Stomach smooth muscle (tissue), 2 donors: Measurements from ENCODE around the gene MLH1.

ENCODE experiments used
- H3K27ac ChIP-seq: one replicate; pipeline ENCODE4 v1.7.0; 2013; ENCODE audit warnings: mild to moderate bottlenecking, low read length, inconsistent platforms
- H3K27me3 ChIP-seq, 2 donors: one replicate each; pipeline ENCODE4 v1.7.0; 2013; ENCODE audit warnings: low read length in 2 of 2; ENCODE audit not compliant: insufficient read depth in 2 of 2, control insufficient read depth in 1 of 2
- H3K36me3 ChIP-seq, 2 donors: one replicate each; pipeline ENCODE4 v1.7.0; 2013; ENCODE audit warnings: low read length in 2 of 2; ENCODE audit not compliant: control insufficient read depth in 2 of 2, insufficient read depth in 2 of 2
- H3K4me1 ChIP-seq: one replicate; pipeline ENCODE4 v1.7.0; 2013; ENCODE audit warnings: low read length; ENCODE audit not compliant: control insufficient read depth, insufficient read depth
- H3K4me3 ChIP-seq, 2 donors: one replicate each; pipeline ENCODE4 v1.7.0; 2013; ENCODE audit warnings: low read length in 2 of 2
- H3K9ac ChIP-seq, 2 donors: one replicate each; pipeline ENCODE4 v1.7.0; 2013; ENCODE audit warnings: low read length in 2 of 2, mild to moderate bottlenecking in 1 of 2
- H3K9me3 ChIP-seq, 2 donors: one replicate each; pipeline ENCODE4 v1.7.0; 2013; ENCODE audit warnings: low read length in 2 of 2; ENCODE audit not compliant: control insufficient read depth in 2 of 2
- donor health status: healthy.
- donor health status: Pancreatic carcinoma.

MLH1 gene

DNA sequence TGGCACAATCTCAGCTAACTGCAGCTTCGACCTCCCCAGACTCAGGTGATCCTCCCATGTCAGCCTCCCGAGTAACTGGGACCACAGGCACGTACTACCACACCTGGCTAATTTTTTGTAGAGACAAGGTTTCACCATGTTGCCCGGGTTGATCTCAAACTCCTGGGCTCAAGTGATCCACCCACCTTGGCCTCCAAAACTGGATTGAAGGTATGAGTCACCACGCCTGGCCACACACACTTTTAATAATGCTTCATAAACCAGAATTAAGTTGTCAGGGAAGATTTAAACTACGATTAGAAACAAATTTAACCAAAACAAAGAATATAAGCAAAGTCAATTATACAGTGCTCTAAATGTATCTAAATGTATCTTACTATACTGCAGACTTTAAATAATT is 93.6 kb downstream of the MLH1 start:
- H3K9me3 ChIP-seq = no peaks in the 10 kb centered on the region
- H3K9ac ChIP-seq = no peak overlapping the region
- H3K27me3 ChIP-seq = no peaks in the 10 kb centered on the region
- H3K4me1 ChIP-seq = no peaks in the 10 kb centered on the region
- peaks cover 3 to 4% of the 10 kb centered on the region in 2 donors for H3K36me3 ChIP-seq
- no peak overlapping the region for H3K27ac ChIP-seq
- H3K4me3 ChIP-seq = no peak overlapping the region

- no peaks in the 10 kb centered on the region for H3K9me3 ChIP-seq
- H3K4me1 ChIP-seq = no peaks in the 10 kb centered on the region
- peaks cover 3 to 4% of the 10 kb centered on the region in 2 donors for H3K36me3 ChIP-seq
- no peak overlapping the region for H3K9ac ChIP-seq
- H3K27me3 ChIP-seq = no peaks in the 10 kb centered on the region
- no peak overlapping the region for H3K27ac ChIP-seq
- H3K4me3 ChIP-seq = no peak overlapping the region
Observed at GRCh38 chr3:37087870-37088269, 94.6 kb downstream of the MLH1 start.

DNA sequence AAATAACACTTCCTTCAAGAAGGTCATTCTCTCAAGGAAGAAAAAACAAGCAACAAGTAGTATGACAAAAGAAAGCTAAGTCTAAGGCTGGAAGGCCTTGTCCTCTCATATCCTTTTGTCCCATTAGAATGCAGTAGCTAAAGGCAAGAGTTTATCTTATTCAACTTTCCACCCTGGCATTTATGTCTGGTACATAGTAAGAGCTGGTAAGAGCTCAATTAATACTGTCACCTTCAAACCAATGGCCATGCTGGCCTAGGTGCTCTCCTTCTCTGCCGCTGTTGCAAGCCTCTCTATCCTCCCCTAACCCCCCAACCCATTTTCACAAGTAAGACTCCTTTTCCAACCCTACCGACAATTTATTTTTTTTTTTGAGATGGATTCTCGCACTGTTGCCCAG is 99.2 kb downstream of the MLH1 start:
- no peaks in the 10 kb centered on the region for H3K27me3 ChIP-seq
- no peaks in the 10 kb centered on the region for H3K9me3 ChIP-seq
- no peak overlapping the region for H3K9ac ChIP-seq
- H3K36me3 ChIP-seq = peaks cover 4 to 7% of the 10 kb centered on the region in 2 donors
- H3K27ac ChIP-seq = no peak overlapping the region
- no peaks in the 10 kb centered on the region for H3K4me1 ChIP-seq
- no peak overlapping the region for H3K4me3 ChIP-seq

DNA sequence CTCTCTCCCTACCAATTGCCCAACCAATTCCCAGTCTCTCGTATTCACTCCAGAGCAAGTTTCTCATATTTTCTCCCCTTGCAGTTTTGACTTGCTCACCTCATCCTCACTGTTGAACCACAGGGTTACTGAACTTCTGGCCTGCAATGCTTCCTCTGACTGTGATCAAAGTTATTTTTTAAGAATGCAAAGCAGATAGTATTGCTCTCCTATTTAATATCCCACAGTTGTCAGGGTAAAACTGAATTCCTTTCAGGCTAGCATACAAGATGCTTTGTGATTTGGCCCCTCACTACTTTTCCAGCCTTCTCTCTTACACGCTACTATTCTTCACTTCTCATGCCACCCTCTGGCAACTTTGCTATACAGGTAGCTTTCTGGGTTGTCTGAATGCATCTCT is 100.2 kb downstream of the MLH1 start:
- H3K27me3 ChIP-seq = no peaks in the 10 kb centered on the region
- no peak overlapping the region for H3K9ac ChIP-seq
- H3K36me3 ChIP-seq = peaks cover 3 to 7% of the 10 kb centered on the region in 2 donors
- no peak overlapping the region for H3K27ac ChIP-seq
- H3K9me3 ChIP-seq = no peaks in the 10 kb centered on the region
- H3K4me1 ChIP-seq = no peaks in the 10 kb centered on the region
- no peak overlapping the region for H3K4me3 ChIP-seq

DNA sequence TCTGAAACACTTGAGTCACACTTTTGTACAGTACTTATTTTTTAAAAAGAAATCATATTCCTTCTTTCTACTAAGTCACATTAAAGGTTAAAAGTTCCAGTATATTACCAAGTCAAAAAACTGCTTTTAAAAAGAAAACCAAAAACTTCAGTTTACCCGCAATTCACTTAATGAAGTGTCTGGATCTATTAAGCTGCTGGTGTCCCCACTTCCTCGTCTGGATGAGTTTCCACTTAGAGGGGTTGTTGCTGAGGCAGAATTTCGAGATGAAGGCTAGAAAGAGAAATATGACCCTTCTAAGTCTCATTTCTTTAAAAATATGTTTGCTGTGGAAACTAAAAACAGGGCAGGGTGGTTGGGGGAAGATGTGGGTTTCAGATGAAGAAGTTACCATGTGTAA is 101.3 kb downstream of the MLH1 start:
- Histone ChIP-seq H3K9ac (no peak overlapping the region), H3K36me3 (peaks cover 3 to 7% of the 10 kb centered on the region in 2 donors), H3K27ac (no peak overlapping the region), H3K27me3 (no peaks in the 10 kb centered on the region), H3K4me3 (no peak overlapping the region), H3K9me3 (no peaks in the 10 kb centered on the region), H3K4me1 (no peaks in the 10 kb centered on the region)

- Histone ChIP-seq H3K27me3 (no peaks in the 10 kb centered on the region), H3K36me3 (peaks cover 0 to 5% of the 10 kb centered on the region in 2 donors), H3K4me3 (no peak overlapping the region), H3K9me3 (no peaks in the 10 kb centered on the region), H3K9ac (no peak overlapping the region), H3K4me1 (no peaks in the 10 kb centered on the region), H3K27ac (no peak overlapping the region)
Observed at GRCh38 chr3:37096288-37096687, 103.0 kb downstream of the MLH1 start.

DNA sequence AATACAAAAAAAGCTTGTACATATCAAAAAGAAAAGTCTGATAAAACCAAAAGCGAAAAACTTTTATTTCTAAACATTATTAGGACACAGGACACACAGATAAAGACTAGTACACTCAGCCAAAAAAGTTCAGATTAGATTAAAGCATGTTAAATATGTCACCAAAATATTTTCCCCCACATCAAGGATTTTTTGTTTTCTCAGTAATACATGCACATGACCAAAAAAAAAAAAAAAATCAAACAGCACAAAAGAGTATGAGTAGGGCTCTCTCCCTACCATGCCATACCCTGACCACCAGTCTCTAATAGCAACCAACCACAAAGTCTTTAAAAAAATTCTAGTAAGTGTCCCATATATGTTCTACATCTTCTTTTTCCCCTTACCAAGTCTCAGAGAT is 103.7 kb downstream of the MLH1 start:
- H3K4me3 ChIP-seq = no peak overlapping the region
- no peak overlapping the region for H3K27ac ChIP-seq
- no peaks in the 10 kb centered on the region for H3K4me1 ChIP-seq

DNA sequence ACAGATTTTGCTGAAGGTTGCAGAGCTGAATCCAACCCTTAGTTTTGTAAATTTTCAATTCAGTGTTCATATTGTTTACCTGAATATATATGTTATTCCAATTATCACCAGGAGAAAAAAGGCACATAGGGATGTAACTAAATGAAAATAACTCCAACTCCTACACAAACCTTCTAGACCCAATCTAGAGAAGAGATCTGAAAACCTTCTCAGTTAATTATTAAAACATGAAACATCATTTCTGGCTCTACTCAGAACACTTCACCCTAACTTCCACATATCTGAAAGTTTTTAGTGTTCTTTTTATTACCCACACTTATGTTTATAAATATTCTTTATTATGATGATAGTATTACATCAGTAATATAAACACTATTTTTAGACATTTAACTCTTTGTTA is 104.5 kb downstream of the MLH1 start:
- Histone ChIP-seq H3K9me3 (no peaks in the 10 kb centered on the region), H3K4me1 (no peaks in the 10 kb centered on the region), H3K9ac (no peak overlapping the region), H3K4me3 (no peak overlapping the region), H3K27me3 (no peaks in the 10 kb centered on the region), H3K27ac (no peak overlapping the region), H3K36me3 (peaks cover 0 to 4% of the 10 kb centered on the region in 2 donors)

More for the DNA sequence above, 103.7 kb downstream of the MLH1 start:
- H3K27me3 ChIP-seq = no peaks in the 10 kb centered on the region
- peaks cover 0 to 4% of the 10 kb centered on the region in 2 donors for H3K36me3 ChIP-seq
- no peaks in the 10 kb centered on the region for H3K9me3 ChIP-seq
- no peak overlapping the region for H3K9ac ChIP-seq

DNA sequence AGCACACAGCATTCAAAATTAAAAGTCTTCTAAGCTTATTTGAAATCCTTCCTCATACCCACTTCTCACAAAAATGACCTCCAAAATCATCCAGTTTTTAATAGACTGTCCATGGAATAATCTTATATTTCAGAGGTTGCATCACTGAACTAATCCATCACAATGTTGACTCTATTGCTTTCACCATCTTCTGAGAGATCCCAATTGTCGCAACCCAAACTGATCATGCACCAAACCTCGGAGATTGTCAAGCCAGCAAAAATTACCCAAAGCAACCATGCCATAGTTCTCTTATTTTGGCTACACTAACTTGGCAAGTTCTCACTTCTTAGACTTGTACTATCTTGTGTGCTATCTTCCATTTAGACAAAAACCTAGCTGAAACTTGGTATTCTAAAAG is 105.6 kb downstream of the MLH1 start:
- no peaks in the 10 kb centered on the region for H3K4me1 ChIP-seq
- no peak overlapping the region for H3K27ac ChIP-seq

GRCh38 chr3:37099469-37099868 is 106.2 kb downstream of the MLH1 start:
- H3K27me3 ChIP-seq = no peaks in the 10 kb centered on the region
- no peaks in the 10 kb centered on the region for H3K4me1 ChIP-seq
- no peak overlapping the region for H3K4me3 ChIP-seq
- peaks cover 0 to 4% of the 10 kb centered on the region in 2 donors for H3K36me3 ChIP-seq
- no peak overlapping the region for H3K27ac ChIP-seq
- H3K9ac ChIP-seq = no peak overlapping the region
- no peaks in the 10 kb centered on the region for H3K9me3 ChIP-seq

More for the DNA sequence above, 105.6 kb downstream of the MLH1 start:
- no peak overlapping the region for H3K4me3 ChIP-seq
- H3K36me3 ChIP-seq = peaks cover 0 to 4% of the 10 kb centered on the region in 2 donors
- H3K9ac ChIP-seq = no peak overlapping the region
- no peaks in the 10 kb centered on the region for H3K27me3 ChIP-seq
- H3K9me3 ChIP-seq = no peaks in the 10 kb centered on the region

DNA sequence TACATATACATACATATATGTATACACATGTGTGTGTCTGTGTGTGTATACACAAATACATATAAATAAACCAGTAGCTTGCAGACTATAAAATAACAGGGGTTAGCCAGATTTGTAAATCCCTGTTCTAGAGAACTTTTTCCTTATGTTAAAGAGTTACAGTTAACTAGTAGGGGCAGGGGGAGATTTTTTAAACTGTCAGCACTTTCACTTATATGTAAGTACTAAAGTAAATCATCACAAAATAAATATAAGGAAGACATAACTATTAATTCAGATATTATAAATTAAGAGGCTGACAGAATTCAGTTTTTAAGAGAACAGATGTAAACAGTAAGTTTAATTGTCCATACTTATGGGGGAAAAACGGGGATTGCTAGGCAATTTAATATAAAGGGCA is 107.1 kb downstream of the MLH1 start:
- Histone ChIP-seq H3K4me1 (no peaks in the 10 kb centered on the region), H3K36me3 (no peaks in the 10 kb centered on the region), H3K27ac (no peak overlapping the region), H3K27me3 (no peaks in the 10 kb centered on the region), H3K9me3 (no peaks in the 10 kb centered on the region), H3K4me3 (no peak overlapping the region), H3K9ac (no peak overlapping the region)
